ENCODE data around the gene SAP30BP. TPM values are rescaled to one million over a fixed set of nuclear protein-coding genes. Genes with fewer than 3 reads are reported as not detected.

The SAP30BP gene
- total RNA-seq, 4 donors from 2014 or later = 65.3 to 117 (median 101) TPM

DNA sequence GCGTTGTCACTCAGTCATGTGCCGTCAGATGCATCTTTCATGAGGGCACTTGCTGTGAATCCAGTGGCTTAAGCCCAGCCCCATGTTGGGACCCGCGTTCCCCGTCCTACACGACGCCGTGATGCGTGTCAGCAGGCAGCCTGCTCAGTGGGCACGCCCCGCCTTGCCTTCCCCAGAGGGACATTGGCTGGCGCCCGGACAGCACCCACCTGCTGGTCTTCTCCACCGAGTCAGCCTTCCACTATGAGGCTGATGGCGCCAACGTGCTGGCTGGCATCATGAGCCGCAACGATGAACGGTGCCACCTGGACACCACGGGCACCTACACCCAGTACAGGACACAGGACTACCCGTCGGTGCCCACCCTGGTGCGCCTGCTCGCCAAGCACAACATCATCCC is 62.9 kb downstream of the SAP30BP start:
- H3K4me1 ChIP-seq = peaks cover 0 to 29% (median 2%) of the 10 kb centered on the region in 4 donors
- no peaks in the 10 kb centered on the region for H3K9me3 ChIP-seq
- H3K27me3 ChIP-seq = no peaks in the 10 kb centered on the region
- H3K4me3 ChIP-seq = no peak overlapping the region
- TF ChIP-seq POLR2A (IDR thresholded peaks at IDR 0.05) = no peak
- TF ChIP-seq, protein P1, sequence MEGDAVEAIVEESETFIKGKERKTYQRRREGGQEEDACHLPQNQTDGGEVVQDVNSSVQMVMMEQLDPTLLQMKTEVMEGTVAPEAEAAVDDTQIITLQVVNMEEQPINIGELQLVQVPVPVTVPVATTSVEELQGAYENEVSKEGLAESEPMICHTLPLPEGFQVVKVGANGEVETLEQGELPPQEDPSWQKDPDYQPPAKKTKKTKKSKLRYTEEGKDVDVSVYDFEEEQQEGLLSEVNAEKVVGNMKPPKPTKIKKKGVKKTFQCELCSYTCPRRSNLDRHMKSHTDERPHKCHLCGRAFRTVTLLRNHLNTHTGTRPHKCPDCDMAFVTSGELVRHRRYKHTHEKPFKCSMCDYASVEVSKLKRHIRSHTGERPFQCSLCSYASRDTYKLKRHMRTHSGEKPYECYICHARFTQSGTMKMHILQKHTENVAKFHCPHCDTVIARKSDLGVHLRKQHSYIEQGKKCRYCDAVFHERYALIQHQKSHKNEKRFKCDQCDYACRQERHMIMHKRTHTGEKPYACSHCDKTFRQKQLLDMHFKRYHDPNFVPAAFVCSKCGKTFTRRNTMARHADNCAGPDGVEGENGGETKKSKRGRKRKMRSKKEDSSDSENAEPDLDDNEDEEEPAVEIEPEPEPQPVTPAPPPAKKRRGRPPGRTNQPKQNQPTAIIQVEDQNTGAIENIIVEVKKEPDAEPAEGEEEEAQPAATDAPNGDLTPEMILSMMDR (IDR thresholded peaks at IDR 0.05) = no peak
- no peak overlapping the region for H3K27ac ChIP-seq
- no peak for DNase-seq
- peaks cover 0 to 76% (median 0%) of the 10 kb centered on the region in 3 donors for H3K36me3 ChIP-seq

DNA sequence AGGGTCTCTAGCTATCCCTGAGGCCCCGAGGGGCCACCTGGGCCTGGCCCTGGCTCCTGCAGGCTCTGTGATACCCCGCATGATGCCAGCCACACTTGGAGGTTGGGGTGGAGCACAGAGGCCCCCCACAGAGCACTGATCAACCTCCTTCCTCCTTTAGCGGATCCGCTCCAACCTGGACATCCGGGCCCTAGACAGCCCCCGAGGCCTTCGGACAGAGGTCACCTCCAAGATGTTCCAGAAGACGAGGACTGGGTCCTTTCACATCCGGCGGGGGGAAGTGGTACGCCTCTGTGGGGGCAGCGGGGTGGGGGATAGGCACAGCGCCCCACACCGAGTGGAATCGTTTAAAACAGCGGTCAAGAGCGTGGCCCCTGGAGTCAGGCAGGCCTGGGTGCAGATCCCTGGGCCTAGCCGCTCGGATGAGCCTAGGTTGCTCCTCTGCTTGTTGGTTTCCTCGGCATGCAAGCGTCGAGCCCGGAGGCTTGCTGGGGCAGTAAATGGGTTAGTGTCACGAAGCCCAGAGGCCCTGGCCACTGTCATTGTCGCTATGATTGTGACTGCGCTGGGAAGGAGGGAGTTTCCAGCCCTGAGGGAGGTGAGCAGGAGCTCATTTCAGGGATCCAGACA is 64.1 kb downstream of the SAP30BP start:
- Histone ChIP-seq H3K4me1 (peaks cover 0 to 29% (median 2%) of the 10 kb centered on the region in 4 donors), H3K4me3 (no peak overlapping the region), H3K27ac (no peak overlapping the region), H3K36me3 (peaks cover 0 to 74% (median 0%) of the 10 kb centered on the region in 3 donors), H3K27me3 (no peaks in the 10 kb centered on the region), H3K9me3 (no peaks in the 10 kb centered on the region)
- TF ChIP-seq POLR2A (IDR thresholded peaks at IDR 0.05) = no peak
- TF ChIP-seq, protein P1 (IDR thresholded peaks at IDR 0.05) = no peak
- no peak for DNase-seq

DNA sequence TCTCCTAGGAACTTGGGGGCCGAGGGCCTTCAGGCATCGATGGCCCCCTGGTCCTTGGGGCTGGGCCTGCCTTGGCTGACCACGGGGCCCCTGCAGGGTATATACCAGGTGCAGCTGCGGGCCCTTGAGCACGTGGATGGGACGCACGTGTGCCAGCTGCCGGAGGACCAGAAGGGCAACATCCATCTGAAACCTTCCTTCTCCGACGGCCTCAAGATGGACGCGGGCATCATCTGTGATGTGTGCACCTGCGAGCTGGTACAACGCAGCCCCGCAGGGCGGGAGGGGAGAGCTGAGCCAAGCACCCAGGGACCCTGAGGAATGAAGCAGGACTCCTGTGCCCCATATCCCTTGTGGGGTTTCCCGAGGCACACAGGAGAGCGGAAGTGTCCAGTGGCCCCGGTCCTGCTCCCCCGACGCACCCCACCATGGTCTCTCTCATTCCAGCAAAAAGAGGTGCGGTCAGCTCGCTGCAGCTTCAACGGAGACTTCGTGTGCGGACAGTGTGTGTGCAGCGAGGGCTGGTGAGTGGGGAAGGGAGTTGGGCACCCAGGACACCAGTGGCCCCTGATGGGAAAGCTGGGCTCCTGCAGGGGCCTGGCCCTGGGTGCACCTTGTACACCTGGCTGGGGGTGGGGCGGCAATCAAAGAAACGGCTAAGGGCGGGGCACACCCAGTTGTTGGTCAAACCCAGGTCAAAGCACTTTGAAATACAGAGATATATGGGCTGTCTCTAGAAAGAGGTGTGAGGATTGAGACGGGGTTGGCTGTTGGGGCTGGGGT is 64.8 kb downstream of the SAP30BP start:
- peaks cover 0 to 29% (median 2%) of the 10 kb centered on the region in 4 donors for H3K4me1 ChIP-seq
- peak in 2 of 3 donors; percentile 82 to 87 for DNase-seq
- no peak overlapping the region for H3K4me3 ChIP-seq
- peaks cover 0 to 74% (median 0%) of the 10 kb centered on the region in 3 donors for H3K36me3 ChIP-seq
- H3K9me3 ChIP-seq = no peaks in the 10 kb centered on the region
- no peaks in the 10 kb centered on the region for H3K27me3 ChIP-seq
- TF ChIP-seq, protein P1 (IDR thresholded peaks at IDR 0.05) = peak in 3 of 6 experiments; percentile 36 to 42 (median 36)
- TF ChIP-seq POLR2A (IDR thresholded peaks at IDR 0.05) = no peak
- H3K27ac ChIP-seq = peak overlapping the region in 3 of 4 donors; percentile 40 to 75 (median 45)

DNA sequence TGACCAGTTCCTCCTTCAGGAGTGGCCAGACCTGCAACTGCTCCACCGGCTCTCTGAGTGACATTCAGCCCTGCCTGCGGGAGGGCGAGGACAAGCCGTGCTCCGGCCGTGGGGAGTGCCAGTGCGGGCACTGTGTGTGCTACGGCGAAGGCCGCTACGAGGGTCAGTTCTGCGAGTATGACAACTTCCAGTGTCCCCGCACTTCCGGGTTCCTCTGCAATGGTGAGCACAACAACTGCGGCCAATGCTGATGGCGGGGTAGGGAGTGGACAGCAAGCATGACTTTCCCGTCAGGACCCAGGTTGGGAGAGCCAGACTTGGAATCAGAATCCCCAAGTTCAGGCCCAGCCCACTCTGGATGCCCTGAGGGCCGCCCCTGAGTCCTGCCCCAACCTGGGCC is 66.3 kb downstream of the SAP30BP start:
- Histone ChIP-seq H3K4me1 (peaks cover 0 to 29% (median 2%) of the 10 kb centered on the region in 4 donors), H3K27me3 (no peaks in the 10 kb centered on the region), H3K9me3 (no peaks in the 10 kb centered on the region), H3K27ac (peak overlapping the region in 2 of 4 donors; percentile 39 to 67), H3K4me3 (no peak overlapping the region), H3K36me3 (peaks cover 0 to 73% (median 0%) of the 10 kb centered on the region in 3 donors)
- no peak for DNase-seq
- no peak for TF ChIP-seq POLR2A (IDR thresholded peaks at IDR 0.05)
- TF ChIP-seq, protein P1 (IDR thresholded peaks at IDR 0.05) = no peak

DNA sequence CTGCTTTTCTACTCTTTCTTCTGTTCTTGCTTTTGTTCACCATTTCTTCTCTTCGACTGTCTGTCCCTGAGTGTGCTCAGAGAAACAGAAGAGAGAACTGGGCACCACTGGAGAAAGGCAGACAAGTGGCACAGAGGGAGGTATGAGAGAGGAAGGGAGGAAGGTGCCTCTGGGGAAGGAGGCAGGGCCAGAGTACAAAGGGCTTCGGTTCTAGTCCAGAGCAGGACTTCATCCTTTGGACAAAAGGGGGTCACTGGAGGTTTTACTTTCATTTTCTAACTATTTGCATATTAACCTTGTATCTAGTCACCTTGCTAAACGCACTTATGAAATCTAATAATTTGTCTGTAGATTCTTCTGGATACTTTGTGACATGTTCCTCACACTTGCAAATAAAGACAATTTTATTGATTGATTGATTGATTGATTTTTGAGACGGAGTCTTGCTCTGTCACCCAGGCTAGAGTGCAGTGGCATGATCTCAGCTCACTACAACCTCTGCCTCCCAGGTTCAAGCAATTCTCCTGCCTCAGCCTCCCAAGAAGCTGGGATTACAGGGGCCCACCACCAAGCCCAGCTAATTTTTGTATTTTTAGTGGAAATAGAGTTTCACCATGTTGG is 67.6 kb downstream of the SAP30BP start:
- H3K27ac ChIP-seq = peak overlapping the region in 3 of 4 donors; percentile 46 to 67 (median 62)
- DNase-seq = peak in 1 of 3 donors; percentile 48
- TF ChIP-seq, protein P1 (IDR thresholded peaks at IDR 0.05) = no peak
- no peak for TF ChIP-seq POLR2A (IDR thresholded peaks at IDR 0.05)

More for the DNA sequence above, 67.6 kb downstream of the SAP30BP start:
- Histone ChIP-seq H3K9me3 (no peaks in the 10 kb centered on the region), H3K27me3 (no peaks in the 10 kb centered on the region), H3K4me1 (peaks cover 0 to 29% (median 2%) of the 10 kb centered on the region in 4 donors), H3K4me3 (no peak overlapping the region), H3K36me3 (peaks cover 0 to 74% (median 0%) of the 10 kb centered on the region in 3 donors)

Data from Peyer's patch (tissue), 4 donors.